HAP-1 (cell line): Measurements from ENCODE around the gene OGN.

Source experiments
- DNase-seq, 2 experiments: peaks; one replicate each; pipeline ENCODE4 v3.0.0-alpha.2; 2016 to 2020; ENCODE audit warnings: low spot score in 2 of 2
- H3K27me3 ChIP-seq: fragments of 250-450 bp; sonication (Bioruptor Pico); 2 replicates; pipeline ENCODE4 v1.5.1; 2020; ENCODE audit warnings: low read depth, mild to moderate bottlenecking, moderate library complexity
- H3K36me3 ChIP-seq: fragments of 250-450 bp; sonication (Bioruptor Pico); replicated peaks from 2 replicates; pipeline ENCODE4 v1.5.1; 2020; ENCODE audit warnings: mild to moderate bottlenecking
- H3K4me1 ChIP-seq: fragments of 250-450 bp; sonication (Bioruptor Pico); 2 replicates; pipeline ENCODE4 v1.5.1; 2020; ENCODE audit warnings: mild to moderate bottlenecking
- H3K4me3 ChIP-seq: fragments of 250-450 bp; sonication (Bioruptor Pico); 2 replicates; pipeline ENCODE4 v1.5.1; 2020; ENCODE audit warnings: mild to moderate bottlenecking, moderate library complexity
- H3K9me3 ChIP-seq: fragments of 250-450 bp; sonication (Bioruptor Pico); 2 replicates; pipeline ENCODE4 v1.5.1; 2020; ENCODE audit warnings: mild to moderate bottlenecking, moderate library complexity
- in situ Hi-C: fragments of 300-500 bp; cut with MboI; formaldehyde crosslinking; loops from 3 replicates; pipeline ENCODE4 v1.14.3; 2020; ENCODE audit warnings: low sequenced_read_pairs, inconsistent platforms, mixed read lengths

OGN gene

GRCh38 chr9:92404042-92404836 is at the start of gene OGN:
TSS of gene OGN (minus strand) at chr9:92404578. CDS start at chr9:92403407, 1,171 bp downstream.
- Histone ChIP-seq H3K4me1 (no peaks in the 10 kb centered on the region; the same call in 1 of the 2 replicates), H3K4me3 (no peak within 1 kb of the TSS), H3K36me3 (no peaks in the 10 kb centered on the region), H3K9me3 (no peaks in the 10 kb centered on the region), H3K27me3 (no peaks in the 10 kb centered on the region)
- in situ Hi-C loops = no loop called here
- no peak for DNase-seq

GRCh38 chr9:92446536-92446935 is 42.2 kb upstream of the OGN start:
- Histone ChIP-seq H3K36me3 (no peaks in the 10 kb centered on the region), H3K4me3 (no peak overlapping the region), H3K9me3 (no peaks in the 10 kb centered on the region), H3K27me3 (no peaks in the 10 kb centered on the region), H3K4me1 (no peaks in the 10 kb centered on the region)
- DNase-seq = no peak
- in situ Hi-C loops = no loop called here

- H3K9me3 ChIP-seq = no peaks in the 10 kb centered on the region
- H3K4me3 ChIP-seq = no peak overlapping the region
- H3K36me3 ChIP-seq = no peaks in the 10 kb centered on the region
- in situ Hi-C loops = no loop called here
- DNase-seq = no peak
- no peaks in the 10 kb centered on the region for H3K4me1 ChIP-seq
- H3K27me3 ChIP-seq = no peaks in the 10 kb centered on the region
Measured at GRCh38 chr9:92444841-92445240, 40.5 kb upstream of the OGN start.

GRCh38 chr9:92440751-92441046 is 36.3 kb upstream of the OGN start:
- H3K27me3 ChIP-seq = no peaks in the 10 kb centered on the region
- no peaks in the 10 kb centered on the region for H3K4me1 ChIP-seq
- in situ Hi-C loops = no loop called here
- H3K4me3 ChIP-seq = no peak overlapping the region
- no peak for DNase-seq
- H3K36me3 ChIP-seq = no peaks in the 10 kb centered on the region
- H3K9me3 ChIP-seq = no peaks in the 10 kb centered on the region

GRCh38 chr9:92439921-92440750 is 35.8 kb upstream of the OGN start:
- Histone ChIP-seq H3K4me1 (no peaks in the 10 kb centered on the region), H3K27me3 (no peaks in the 10 kb centered on the region), H3K36me3 (no peaks in the 10 kb centered on the region), H3K4me3 (no peak overlapping the region), H3K9me3 (no peaks in the 10 kb centered on the region)
- no peak for DNase-seq
- in situ Hi-C loops = no loop called here

GRCh38 chr9:92438900-92439526 is 34.6 kb upstream of the OGN start:
- in situ Hi-C loops = no loop called here
- H3K4me3 ChIP-seq = no peak overlapping the region
- no peaks in the 10 kb centered on the region for H3K36me3 ChIP-seq
- DNase-seq = no peak
- no peaks in the 10 kb centered on the region for H3K27me3 ChIP-seq
- H3K4me1 ChIP-seq = no peaks in the 10 kb centered on the region
- H3K9me3 ChIP-seq = no peaks in the 10 kb centered on the region

GRCh38 chr9:92435263-92435662 is 30.9 kb upstream of the OGN start:
- no peaks in the 10 kb centered on the region for H3K9me3 ChIP-seq
- H3K4me1 ChIP-seq = no peaks in the 10 kb centered on the region
- in situ Hi-C loops = no loop called here
- H3K36me3 ChIP-seq = no peaks in the 10 kb centered on the region
- H3K27me3 ChIP-seq = no peaks in the 10 kb centered on the region
- DNase-seq = no peak
- no peak overlapping the region for H3K4me3 ChIP-seq

GRCh38 chr9:92432972-92433548 is 28.7 kb upstream of the OGN start:
- DNase-seq = no peak
- H3K4me3 ChIP-seq = no peak overlapping the region
- in situ Hi-C loops = no loop called here
- H3K27me3 ChIP-seq = no peaks in the 10 kb centered on the region
- no peaks in the 10 kb centered on the region for H3K9me3 ChIP-seq
- no peaks in the 10 kb centered on the region for H3K4me1 ChIP-seq
- H3K36me3 ChIP-seq = no peaks in the 10 kb centered on the region

- Histone ChIP-seq H3K36me3 (no peaks in the 10 kb centered on the region), H3K9me3 (no peaks in the 10 kb centered on the region), H3K27me3 (no peaks in the 10 kb centered on the region), H3K4me3 (no peak overlapping the region), H3K4me1 (no peaks in the 10 kb centered on the region)
- DNase-seq = no peak
- in situ Hi-C loops = no loop called here
Measured at GRCh38 chr9:92432350-92432749, 28.0 kb upstream of the OGN start.

- H3K9me3 ChIP-seq = no peaks in the 10 kb centered on the region
- no peaks in the 10 kb centered on the region for H3K36me3 ChIP-seq
- DNase-seq = no peak
- in situ Hi-C loops = no loop called here
- H3K27me3 ChIP-seq = no peaks in the 10 kb centered on the region
- no peak overlapping the region for H3K4me3 ChIP-seq
- H3K4me1 ChIP-seq = peaks cover 9% of the 10 kb centered on the region
Measured at GRCh38 chr9:92429836-92430235, 25.5 kb upstream of the OGN start.

- no peak for DNase-seq
- Histone ChIP-seq H3K36me3 (no peaks in the 10 kb centered on the region), H3K4me1 (peaks cover 11% of the 10 kb centered on the region), H3K9me3 (no peaks in the 10 kb centered on the region), H3K27me3 (no peaks in the 10 kb centered on the region), H3K4me3 (no peak overlapping the region)
- in situ Hi-C loops = no loop called here
Measured at GRCh38 chr9:92426501-92427145, 22.2 kb upstream of the OGN start.

GRCh38 chr9:92425474-92425873 is 21.1 kb upstream of the OGN start:
- no peak overlapping the region for H3K4me3 ChIP-seq
- in situ Hi-C loops = no loop called here
- no peaks in the 10 kb centered on the region for H3K27me3 ChIP-seq
- no peak for DNase-seq
- no peaks in the 10 kb centered on the region for H3K36me3 ChIP-seq
- H3K9me3 ChIP-seq = no peaks in the 10 kb centered on the region
- H3K4me1 ChIP-seq = peaks cover 11% of the 10 kb centered on the region

GRCh38 chr9:92424340-92424739 is 20.0 kb upstream of the OGN start, which contains the start of gene OMD:
TSS of gene OMD (minus strand) at chr9:92424471. CDS start at chr9:92417558, 6,913 bp downstream.
- in situ Hi-C loops = no loop called here
- Histone ChIP-seq H3K36me3 (no peaks in the 10 kb centered on the region), H3K27me3 (no peaks in the 10 kb centered on the region), H3K4me3 (no peak within 1 kb of the TSS), H3K9me3 (no peaks in the 10 kb centered on the region), H3K4me1 (peaks cover 11% of the 10 kb centered on the region)
- no peak for DNase-seq
